ENCODE measurements around the gene MYL6. TPM values are rescaled to one million over a fixed set of nuclear protein-coding genes. Genes with fewer than 3 reads are reported as not detected.

Gene MYL6
- total and polyA plus RNA-seq, 2 donors (not counting 3 experiments of a cell fraction or from before 2014, with no cell fraction given) = 2,543 to 8,470 TPM

DNA sequence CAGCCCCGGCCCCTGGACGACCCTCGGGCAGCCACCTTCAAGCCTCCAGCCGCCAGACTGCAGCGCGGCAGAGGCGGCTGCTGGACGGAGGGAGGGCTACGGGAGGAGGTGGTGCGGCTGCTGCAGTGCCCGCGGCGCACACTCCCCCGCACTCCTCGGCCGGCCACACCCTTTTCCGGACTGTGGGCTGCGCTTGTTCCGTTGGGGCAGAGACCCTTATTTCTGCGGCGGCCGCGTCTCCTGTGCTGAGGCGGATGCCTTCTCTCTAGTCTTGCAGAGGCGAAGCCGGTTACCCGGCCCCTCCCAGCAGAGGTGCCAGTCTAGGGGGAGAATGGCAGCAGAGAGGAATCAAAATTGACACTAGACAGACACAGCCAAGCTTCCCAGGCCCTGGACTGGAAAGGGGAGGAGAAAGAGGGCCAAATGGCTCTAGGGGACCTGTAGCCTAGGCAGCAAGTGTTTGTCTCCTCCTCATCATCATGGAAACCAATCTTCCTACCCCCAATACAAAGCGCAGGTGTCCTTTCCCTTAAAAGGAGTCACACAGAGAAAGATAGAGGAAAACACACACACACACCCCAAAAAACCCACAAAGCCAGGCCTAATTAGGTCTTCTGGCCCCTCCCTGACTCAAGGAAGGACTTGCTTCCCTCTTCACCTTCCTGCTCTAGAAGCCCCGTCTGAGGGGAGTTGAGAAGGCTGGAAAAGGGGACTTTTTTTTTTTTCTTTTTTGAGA lies 28.8 kb upstream of the MYL6 start:
- BruUV-seq (replicated peaks) = no TSS peak
- POLR2A ChIA-PET = interaction anchor here (0.6 to 2.3 kb wide), 2 partner anchors 29 to 206 kb away, joined by 3 to 38 read pairs; partner anchors contain the start of gene MYL6
- Histone ChIP-seq H3K36me3 (ENCODE audit: control insufficient read depth in 2 of 2, extremely low read depth in 1 of 2, insufficient read depth in 2 of 2, low read length in 2 of 2) (peaks cover 9 to 33% of the 10 kb centered on the region in 2 experiments), H3K9ac (replicated peaks; ENCODE audit: extremely low read depth, insufficient read depth, low read length) (peak overlapping the region; percentile 66), H4K20me1 (replicated peaks; ENCODE audit: control insufficient read depth, extremely low read depth, insufficient read depth, low read length) (no peaks in the 10 kb centered on the region), H3K4me1 (ENCODE audit: control insufficient read depth, extremely low read depth, insufficient read depth, low read length) (peaks cover 28% of the 10 kb centered on the region), H3K4me3 (replicated peaks in 1 of 3; ENCODE audit: insufficient read depth in 1 of 3, low read depth in 1 of 3, low read length in 3 of 3) (peak overlapping the region; percentile 63 to 75 (median 68)), H3K9me3 (replicated peaks; ENCODE audit: control insufficient read depth, insufficient read depth, low read length) (no peaks in the 10 kb centered on the region), H3K27ac (ENCODE audit: insufficient read depth, low read depth, low read length) (no peak overlapping the region), H2AFZ (ENCODE audit: low read depth, low read length) (peak overlapping the region; percentile 16), H3K4me2 (ENCODE audit: insufficient read depth, low read length) (peak overlapping the region; percentile 54), H3K9me1 (replicated peaks; ENCODE audit: control insufficient read depth, extremely low read depth, insufficient read depth, low read length) (no peaks in the 10 kb centered on the region), H3K79me2 (ENCODE audit: control insufficient read depth, insufficient read depth, low read length) (peaks cover 19% of the 10 kb centered on the region), H3K27me3 (ENCODE audit: control insufficient read depth in 2 of 2, insufficient read depth in 2 of 2, low read length in 2 of 2) (no peaks in the 10 kb centered on the region)
- TF ChIP-seq, protein P1, sequence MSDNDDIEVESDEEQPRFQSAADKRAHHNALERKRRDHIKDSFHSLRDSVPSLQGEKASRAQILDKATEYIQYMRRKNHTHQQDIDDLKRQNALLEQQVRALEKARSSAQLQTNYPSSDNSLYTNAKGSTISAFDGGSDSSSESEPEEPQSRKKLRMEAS (IDR thresholded peaks at IDR 0.05; ENCODE audit: insufficient read depth, insufficient read length) = no peak
- TF ChIP-seq, protein P2, sequence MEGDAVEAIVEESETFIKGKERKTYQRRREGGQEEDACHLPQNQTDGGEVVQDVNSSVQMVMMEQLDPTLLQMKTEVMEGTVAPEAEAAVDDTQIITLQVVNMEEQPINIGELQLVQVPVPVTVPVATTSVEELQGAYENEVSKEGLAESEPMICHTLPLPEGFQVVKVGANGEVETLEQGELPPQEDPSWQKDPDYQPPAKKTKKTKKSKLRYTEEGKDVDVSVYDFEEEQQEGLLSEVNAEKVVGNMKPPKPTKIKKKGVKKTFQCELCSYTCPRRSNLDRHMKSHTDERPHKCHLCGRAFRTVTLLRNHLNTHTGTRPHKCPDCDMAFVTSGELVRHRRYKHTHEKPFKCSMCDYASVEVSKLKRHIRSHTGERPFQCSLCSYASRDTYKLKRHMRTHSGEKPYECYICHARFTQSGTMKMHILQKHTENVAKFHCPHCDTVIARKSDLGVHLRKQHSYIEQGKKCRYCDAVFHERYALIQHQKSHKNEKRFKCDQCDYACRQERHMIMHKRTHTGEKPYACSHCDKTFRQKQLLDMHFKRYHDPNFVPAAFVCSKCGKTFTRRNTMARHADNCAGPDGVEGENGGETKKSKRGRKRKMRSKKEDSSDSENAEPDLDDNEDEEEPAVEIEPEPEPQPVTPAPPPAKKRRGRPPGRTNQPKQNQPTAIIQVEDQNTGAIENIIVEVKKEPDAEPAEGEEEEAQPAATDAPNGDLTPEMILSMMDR (IDR thresholded peaks at IDR 0.05; ENCODE audit: extremely low read depth in 1 of 2, insufficient read depth in 1 of 2, low read depth in 1 of 2, low read length in 2 of 2) = no peak
- TF ChIP-seq POLR2AphosphoS5 (IDR thresholded peaks at IDR 0.05; ENCODE audit: insufficient read depth, low read depth, low read length) = peak; percentile 70
- no peak for TF ChIP-seq GATA2 (IDR thresholded peaks at IDR 0.05; ENCODE audit: insufficient read depth, insufficient read length, low read depth, low read length)
- peak; percentile 32 for TF ChIP-seq POLR2A (IDR thresholded peaks at IDR 0.05; ENCODE audit: low read depth, low read length)
- no peak for TF ChIP-seq MYC (IDR thresholded peaks at IDR 0.05; ENCODE audit: low read depth, low read length)
- intact Hi-C loops (cut with micrococcal nuclease) (no loop called here), dilution Hi-C loops (cut with MboI; ENCODE audit: extremely low pct_ligation_motif_present, low sequenced_read_pairs) (no loop called here)
- peak; percentile 73 for FAIRE-seq
- CTCF ChIA-PET = interaction anchor here (1.0 to 3.1 kb wide), 2 partner anchors 11 to 60 kb away, joined by 4 to 31 read pairs; partner anchors contain the start of gene ZC3H10
- DNase-seq (ENCODE audit: low read depth, low spot score) = peak; percentile 51
